T follicular helper cell (primary cell): ENCODE measurements around the gene CDC16.
"Not testable (repeated sequence)": the region's sequence is repeated elsewhere in the genome, so short reads cannot be mapped to it uniquely, and the experiment has no call there.

Experiments used
- DNase-seq: peaks from one replicate; pipeline ENCODE4 v3.0.0-alpha.2; 2020; ENCODE audit warnings: low read depth

Gene CDC16

GRCh38 chr13:114228176-114228575 is 6.5 kb upstream of the CDC16 start:
- DNase-seq: no peak

- no peak for DNase-seq
Measured at GRCh38 chr13:114229506-114229905, 5.2 kb upstream of the CDC16 start.

- DNase-seq: no peak
Measured at GRCh38 chr13:114230117-114230516, 4.6 kb upstream of the CDC16 start.

- no peak for DNase-seq
Measured at GRCh38 chr13:114230575-114230974, 4.1 kb upstream of the CDC16 start.

- no peak for DNase-seq
Measured at GRCh38 chr13:114231886-114232285, 2.8 kb upstream of the CDC16 start.

GRCh38 chr13:114234266-114234644 is 442 bp upstream of the CDC16 start:
- no peak for DNase-seq

- no peak for DNase-seq
Measured at GRCh38 chr13:114235697-114236096, 1.0 kb downstream of the CDC16 start.

- no peak for DNase-seq
Measured at GRCh38 chr13:114236227-114236626, 1.5 kb downstream of the CDC16 start.

- no peak for DNase-seq
Measured at GRCh38 chr13:114237415-114238112, 2.9 kb downstream of the CDC16 start.

- DNase-seq: no peak
Measured at GRCh38 chr13:114241918-114242317, 7.2 kb downstream of the CDC16 start.

- no peak for DNase-seq
Measured at GRCh38 chr13:114243971-114244370, 9.3 kb downstream of the CDC16 start.

- no peak for DNase-seq
Measured at GRCh38 chr13:114244637-114245036, 9.9 kb downstream of the CDC16 start.

- no peak for DNase-seq
Measured at GRCh38 chr13:114248011-114248410, 13.3 kb downstream of the CDC16 start.

- no peak for DNase-seq
Measured at GRCh38 chr13:114249077-114249476, 14.4 kb downstream of the CDC16 start.

- DNase-seq: not testable (repeated sequence)
Measured at GRCh38 chr13:114251639-114252440, 17.1 kb downstream of the CDC16 start.

GRCh38 chr13:114256547-114256946 is 21.9 kb downstream of the CDC16 start:
- DNase-seq: no peak

- DNase-seq: no peak
Measured at GRCh38 chr13:114257014-114257413, 22.3 kb downstream of the CDC16 start.

- DNase-seq: no peak
Measured at GRCh38 chr13:114258589-114258988, 23.9 kb downstream of the CDC16 start.

GRCh38 chr13:114259374-114259773 is 24.7 kb downstream of the CDC16 start:
- no peak for DNase-seq

GRCh38 chr13:114259974-114260373 is 25.3 kb downstream of the CDC16 start:
- DNase-seq: no peak

- DNase-seq: no peak
Measured at GRCh38 chr13:114260814-114261213, 26.1 kb downstream of the CDC16 start.

- no peak for DNase-seq
Measured at GRCh38 chr13:114261328-114261965, 26.8 kb downstream of the CDC16 start.

- DNase-seq: no peak
Measured at GRCh38 chr13:114263578-114263977, 28.9 kb downstream of the CDC16 start.
